Adrenal gland (tissue), 5 donors: ENCODE data around the gene RGS19.

Experiments used
- POLR2A ChIP-seq, 2 donors: fragments of 450-650 bp; IDR thresholded peaks; one replicate each; pipeline ENCODE4 v1.6.1; 2017; ENCODE audit warnings: antibody characterized with exemption in 2 of 2, mild to moderate bottlenecking in 2 of 2, moderate library complexity in 1 of 2
- TF ChIP-seq, protein P1 (sequence below), 6 experiments: fragments of 450-650 bp in 4 of 6; fragments of 200-600 bp in 2 of 6; sonication (generic) in 1 of 6; IDR thresholded peaks; 1 replicate in 5 of 6; 2 replicates in 1 of 6; pipeline versions ENCODE4 v1.5.1 to v1.8.0; 2016 to 2021; ENCODE audit warnings: antibody characterized with exemption in 6 of 6, mild to moderate bottlenecking in 2 of 6, moderate library complexity in 1 of 6
- donor health status: DM: no; HTN: no; CAD: no.

DNA sequence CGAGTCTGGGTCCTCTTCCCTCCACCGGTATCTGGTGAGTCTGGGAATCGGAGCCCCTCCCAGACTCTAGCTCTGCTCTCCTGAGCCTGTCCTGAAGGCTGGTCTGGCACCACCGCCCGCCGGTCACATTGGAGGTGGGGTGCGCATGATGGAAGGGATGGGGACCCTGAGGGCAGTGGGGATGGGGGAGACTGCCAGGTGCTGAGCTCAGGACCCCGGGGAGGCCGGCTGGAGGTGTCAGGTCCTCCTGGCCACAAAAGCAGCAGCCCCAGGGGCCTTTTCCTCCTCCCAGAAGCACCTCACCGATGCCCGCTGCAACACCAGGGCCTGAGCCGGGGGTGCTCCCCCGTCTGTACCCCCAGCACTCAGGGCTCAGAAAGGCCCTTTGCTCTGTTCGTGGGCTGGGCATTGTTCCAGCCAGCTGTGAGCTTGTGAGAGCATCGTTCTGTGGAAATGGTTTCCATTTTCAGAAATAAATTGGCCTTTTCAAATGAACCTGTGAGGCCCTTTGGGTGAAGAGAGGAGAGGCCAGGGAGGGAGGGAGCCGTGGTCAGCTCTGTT is 30.6 kb upstream of the RGS19 start:
- TF ChIP-seq, protein P1, sequence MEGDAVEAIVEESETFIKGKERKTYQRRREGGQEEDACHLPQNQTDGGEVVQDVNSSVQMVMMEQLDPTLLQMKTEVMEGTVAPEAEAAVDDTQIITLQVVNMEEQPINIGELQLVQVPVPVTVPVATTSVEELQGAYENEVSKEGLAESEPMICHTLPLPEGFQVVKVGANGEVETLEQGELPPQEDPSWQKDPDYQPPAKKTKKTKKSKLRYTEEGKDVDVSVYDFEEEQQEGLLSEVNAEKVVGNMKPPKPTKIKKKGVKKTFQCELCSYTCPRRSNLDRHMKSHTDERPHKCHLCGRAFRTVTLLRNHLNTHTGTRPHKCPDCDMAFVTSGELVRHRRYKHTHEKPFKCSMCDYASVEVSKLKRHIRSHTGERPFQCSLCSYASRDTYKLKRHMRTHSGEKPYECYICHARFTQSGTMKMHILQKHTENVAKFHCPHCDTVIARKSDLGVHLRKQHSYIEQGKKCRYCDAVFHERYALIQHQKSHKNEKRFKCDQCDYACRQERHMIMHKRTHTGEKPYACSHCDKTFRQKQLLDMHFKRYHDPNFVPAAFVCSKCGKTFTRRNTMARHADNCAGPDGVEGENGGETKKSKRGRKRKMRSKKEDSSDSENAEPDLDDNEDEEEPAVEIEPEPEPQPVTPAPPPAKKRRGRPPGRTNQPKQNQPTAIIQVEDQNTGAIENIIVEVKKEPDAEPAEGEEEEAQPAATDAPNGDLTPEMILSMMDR (IDR thresholded peaks at IDR 0.05) = no peak
- no peak for TF ChIP-seq POLR2A (IDR thresholded peaks at IDR 0.05)
